IMR-90 (cell line): ENCODE results near the gene FARS2. TPM values are rescaled to one million over a fixed set of nuclear protein-coding genes. Genes with fewer than 3 reads are reported as not detected.

Experiments
- ATAC-seq: fragments of 200-7000 bp; cut with Tn5 transposase; 2 replicates; pipeline ENCODE4 v1.9.1; 2020; ENCODE audit warnings: low read depth, mild to moderate bottlenecking, moderate library complexity
- BruUV-seq: library from RNA; stranded (reverse); fragments of 400-500 nt; replicated peaks from 2 replicates; lab custom pipeline; 2021; lab: Mats Ljungman, UMichigan
- CTCF ChIA-PET: fragments of 300-600 bp; formaldehyde crosslinking; extraction: SDS; loops from one replicate; lab custom pipeline; 2021; ENCODE audit warnings: antibody characterized with exemption; lab: Yijun Ruan, JAX
- POLR2A ChIA-PET: fragments of 300-600 bp; sonication (Branson Sonifier 250); formaldehyde crosslinking; loops from one replicate; lab custom pipeline; 2022; ENCODE audit warnings: antibody characterized with exemption; ENCODE audit not compliant: unreplicated experiment; lab: Charles Lee
- DNase-seq: peaks from one replicate; pipeline ENCODE4 v3.0.0; 2013
- H2AFZ ChIP-seq: replicated peaks from 2 replicates; pipeline ENCODE3; 2013; ENCODE audit warnings: low read length, mild to moderate bottlenecking; ENCODE audit not compliant: poor library complexity
- H2AK5ac ChIP-seq: 2 replicates; pipeline ENCODE4 v1.6.1; 2013; ENCODE audit warnings: low read depth, low read length, inconsistent platforms
- H2AK9ac ChIP-seq: replicated peaks from 2 replicates; pipeline ENCODE3; 2013; ENCODE audit warnings: mild to moderate bottlenecking, low read depth, low read length, moderate library complexity; ENCODE audit not compliant: poor library complexity
- H2BK120ac ChIP-seq: 2 replicates; pipeline ENCODE4 v1.6.1; 2013; ENCODE audit warnings: low read depth, low read length, inconsistent platforms
- H2BK15ac ChIP-seq: 3 replicates; pipeline ENCODE4 v1.6.1; 2013; ENCODE audit warnings: low read depth, low read length, inconsistent platforms
- H2BK20ac ChIP-seq: 2 replicates; pipeline ENCODE4 v1.6.1; 2013; ENCODE audit warnings: low read depth, mild to moderate bottlenecking, inconsistent platforms, low read length, moderate library complexity
- H2BK5ac ChIP-seq: 2 replicates; pipeline ENCODE4 v1.6.1; 2013; ENCODE audit warnings: mild to moderate bottlenecking, low read depth, low read length, inconsistent platforms; ENCODE audit not compliant: poor library complexity, severe bottlenecking
- H3K14ac ChIP-seq: replicated peaks from 2 replicates; pipeline ENCODE4 v1.6.1; 2013; ENCODE audit warnings: low read depth, low read length, inconsistent platforms
- H3K18ac ChIP-seq: 2 replicates; pipeline ENCODE4 v1.6.1; 2013; ENCODE audit warnings: low read depth, low read length, control low read depth
- H3K23ac ChIP-seq: 2 replicates; pipeline ENCODE4 v1.6.1; 2013; ENCODE audit warnings: low read depth, low read length, inconsistent platforms
- H3K27ac ChIP-seq: 2 replicates; pipeline ENCODE4 v1.5.1; 2013; ENCODE audit warnings: mild to moderate bottlenecking, control low read depth, low read length; ENCODE audit not compliant: insufficient read depth
- H3K27me3 ChIP-seq: 2 replicates; pipeline ENCODE4 v1.6.1; 2013; ENCODE audit warnings: low read length; ENCODE audit not compliant: control insufficient read depth, insufficient read depth
- H3K36me3 ChIP-seq: 2 replicates; pipeline ENCODE4 v1.6.1; 2013; ENCODE audit warnings: low read length, mixed read lengths; ENCODE audit not compliant: control insufficient read depth, insufficient read depth
- H3K4ac ChIP-seq: 2 replicates; pipeline ENCODE4 v1.6.1; 2013; ENCODE audit warnings: low read depth, low read length, inconsistent platforms
- H3K4me1 ChIP-seq: 2 replicates; pipeline ENCODE4 v1.6.1; 2013; ENCODE audit warnings: low read length, mixed read lengths; ENCODE audit not compliant: control insufficient read depth, insufficient read depth
- H3K4me2 ChIP-seq: 2 replicates; pipeline ENCODE4 v1.6.1; 2013; ENCODE audit warnings: low read depth, mild to moderate bottlenecking, control low read depth, low read length, moderate library complexity
- H3K4me3 ChIP-seq: 2 replicates; pipeline ENCODE4 v1.5.1; 2013; ENCODE audit warnings: low read depth, mild to moderate bottlenecking, control low read depth, low read length, moderate library complexity; ENCODE audit not compliant: insufficient read depth
- H3K56ac ChIP-seq: 2 replicates; pipeline ENCODE4 v1.6.1; 2013; ENCODE audit warnings: low read length, inconsistent platforms; ENCODE audit not compliant: insufficient read depth; ENCODE audit errors: extremely low read depth
- H3K79me1 ChIP-seq, 2 experiments: 2 replicates each; pipeline ENCODE4 v1.6.1; 2013; ENCODE audit warnings: low read length in 2 of 2, inconsistent platforms in 1 of 2, low read depth in 1 of 2
- H3K9ac ChIP-seq: 2 replicates; pipeline ENCODE4 v1.6.1; 2013; ENCODE audit warnings: low read depth, low read length, control low read depth
- H3K9me1 ChIP-seq: 2 replicates; pipeline ENCODE4 v1.6.1; 2013; ENCODE audit warnings: low read length, inconsistent platforms; ENCODE audit not compliant: insufficient read depth
- H3K9me3 ChIP-seq: 2 replicates; pipeline ENCODE4 v1.6.1; 2013; ENCODE audit warnings: low read length; ENCODE audit not compliant: control insufficient read depth, insufficient read depth
- H4K20me1 ChIP-seq: 2 replicates; pipeline ENCODE4 v1.6.1; 2013; ENCODE audit warnings: low read length, inconsistent platforms; ENCODE audit not compliant: insufficient read depth
- H4K5ac ChIP-seq: 2 replicates; pipeline ENCODE4 v1.6.1; 2013; ENCODE audit warnings: mild to moderate bottlenecking, low read depth, low read length, control low read depth
- H4K8ac ChIP-seq, 2 experiments: 2 replicates each; pipeline ENCODE4 v1.6.1; 2013; ENCODE audit warnings: low read depth in 2 of 2, low read length in 2 of 2, control low read depth in 1 of 2, inconsistent platforms in 1 of 2
- H4K91ac ChIP-seq: 2 replicates; pipeline ENCODE4 v1.6.1; 2013; ENCODE audit warnings: low read depth, low read length, inconsistent platforms; ENCODE audit not compliant: insufficient read depth
- BHLHE40 ChIP-seq: fragments of 150-350 bp; IDR thresholded peaks from 2 replicates; pipeline ENCODE4 v1.6.1; 2016; ENCODE audit warnings: mild to moderate bottlenecking, low read depth, low read length
- CEBPB ChIP-seq: IDR thresholded peaks from 2 replicates; pipeline ENCODE4 v1.6.1; 2012; ENCODE audit warnings: low read depth, low read length, improper control_type of control experiment
- CHD1 ChIP-seq: IDR thresholded peaks from 2 replicates; pipeline ENCODE4 v1.6.1; 2012; ENCODE audit warnings: low read depth, low read length, improper control_type of control experiment
- CTCF ChIP-seq: conservative IDR thresholded peaks from 2 replicates; pipeline ENCODE4 v1.5.1; 2012; ENCODE audit warnings: mild to moderate bottlenecking, low read depth, low read length, improper control_type of control experiment
- ELK1 ChIP-seq: fragments of 150-350 bp; IDR thresholded peaks from 2 replicates; pipeline ENCODE4 v1.6.1; 2016; ENCODE audit warnings: low read depth, mild to moderate bottlenecking, low read length, moderate library complexity, borderline replicate concordance
- FOS ChIP-seq: fragments of 150-350 bp; IDR thresholded peaks from 2 replicates; pipeline ENCODE4 v1.6.1; 2016; ENCODE audit warnings: low read depth, low read length
- MAFK ChIP-seq: IDR thresholded peaks from 2 replicates; pipeline ENCODE4 v1.6.1; 2012; ENCODE audit warnings: low read depth, low read length, improper control_type of control experiment
- MAZ ChIP-seq: IDR thresholded peaks from 2 replicates; pipeline ENCODE4 v1.6.1; 2012; ENCODE audit warnings: low read depth, mild to moderate bottlenecking, low read length, improper control_type of control experiment, moderate library complexity, borderline replicate concordance
- MXI1 ChIP-seq: IDR thresholded peaks from 2 replicates; pipeline ENCODE4 v1.6.1; 2012; ENCODE audit warnings: low read depth, mild to moderate bottlenecking, low read length, moderate library complexity, borderline replicate concordance
- NFE2L2 ChIP-seq: fragments of 150-350 bp; IDR thresholded peaks from 2 replicates; pipeline ENCODE4 v1.6.1; 2016; ENCODE audit warnings: low read depth, mild to moderate bottlenecking, low read length
- POLR2A ChIP-seq: IDR thresholded peaks from 2 replicates; pipeline ENCODE4 v1.6.1; 2012; ENCODE audit warnings: mild to moderate bottlenecking, low read depth, low read length
- RAD21 ChIP-seq: IDR thresholded peaks from 2 replicates; pipeline ENCODE4 v1.6.1; 2012; ENCODE audit warnings: low read length, improper control_type of control experiment
- RCOR1 ChIP-seq: IDR thresholded peaks from 2 replicates; pipeline ENCODE4 v1.6.1; 2012; ENCODE audit warnings: mild to moderate bottlenecking, low read length, improper control_type of control experiment; ENCODE audit not compliant: insufficient replicate concordance
- RFX5 ChIP-seq: IDR thresholded peaks from 2 replicates; pipeline ENCODE4 v1.8.0; 2012; ENCODE audit warnings: low read depth, mild to moderate bottlenecking, low read length, moderate library complexity
- SMC3 ChIP-seq: fragments of 150-350 bp; IDR thresholded peaks from 2 replicates; pipeline ENCODE4 v1.6.1; 2016; ENCODE audit warnings: low read depth, mild to moderate bottlenecking, antibody characterized with exemption, low read length, moderate library complexity
- USF2 ChIP-seq: fragments of 150-350 bp; IDR thresholded peaks from 2 replicates; pipeline ENCODE4 v1.6.1; 2017; ENCODE audit warnings: mild to moderate bottlenecking, antibody characterized with exemption, low read length, low read depth
- WGBS, 2 experiments: methylation state at CpG; one replicate each; pipeline versions ENCODE4 v1.1.5 to v1.1.7; 2013; ENCODE audit warnings: missing lambda C conversion rate in 2 of 2; ENCODE audit not compliant: insufficient read length in 1 of 2; ENCODE audit errors: extremely low coverage in 2 of 2; 5-methylcytosine and 5-hydroxymethylcytosine counted together
- dilution Hi-C: fragments of 300-500 bp; cut with HindIII; formaldehyde crosslinking; loops from one replicate; pipeline ENCODE4 v1.14.3; 2018; ENCODE audit warnings: low sequenced_read_pairs; ENCODE audit not compliant: unreplicated experiment
- in situ Hi-C: fragments of 300-500 bp; cut with MboI; formaldehyde crosslinking; loops from 3 replicates; pipeline ENCODE4 v1.14.3; 2019; ENCODE audit warnings: low sequenced_read_pairs, inconsistent platforms, mixed read lengths
- intact Hi-C: fragments of 100-400 bp; cut with micrococcal nuclease; formaldehyde crosslinking; loops from 2 replicates; pipeline ENCODE4 v1.10.0; 2022
- polyA plus RNA-seq, 3 experiments: library from polyadenylated mRNA; depleted of rRNA; stranded (reverse); fragments of >200 nt; gene quantifications; 2 replicates each; pipeline ENCODE4 v1.2.3, GENCODE V29; 2012; ENCODE audit warnings: low replicate concordance in 1 of 3
- total RNA-seq: library from RNA; depleted of rRNA; stranded (reverse); fragments of >200 nt; gene quantifications from 2 replicates; pipeline ENCODE4 v1.2.3, GENCODE V29; 2012

Gene FARS2
- total and polyA plus RNA-seq, 2 of the 4 experiments (the other 2 are of a cell fraction) = 12.1 to 28.9 TPM

GRCh38 chr6:5753209-5753608, 491.9 kb downstream of the FARS2 start:
- DNase-seq (no peak), ATAC-seq (no peak)
- Histone ChIP-seq H3K18ac (peak overlapping the region; percentile 98), H3K27ac (no peak overlapping the region), H3K36me3 (no peaks in the 10 kb centered on the region), H3K4me2 (no peak overlapping the region), H3K56ac (no peak overlapping the region), H3K4me1 (peaks cover 10% of the 10 kb centered on the region), H4K20me1 (no peaks in the 10 kb centered on the region), H2BK15ac (no peak overlapping the region), H3K9me3 (peaks cover 3% of the 10 kb centered on the region; the same call in 1 of the 2 replicates), H3K4ac (no peak overlapping the region), H3K27me3 (no peaks in the 10 kb centered on the region), H2BK5ac (no peak overlapping the region), H3K79me1 (no peaks in the 10 kb centered on the region), H2AFZ (no peak overlapping the region), H4K91ac (no peak overlapping the region), H2BK20ac (no peak overlapping the region), H3K4me3 (no peak overlapping the region), H2AK5ac (no peak overlapping the region), H3K9me1 (no peaks in the 10 kb centered on the region), H3K23ac (no peak overlapping the region), H4K5ac (no peak overlapping the region), H2AK9ac (no peak overlapping the region), H3K9ac (no peak overlapping the region), H4K8ac (no peak overlapping the region; a peak in 1 of 4 replicates), H2BK120ac (no peak overlapping the region), H3K14ac (no peak overlapping the region)
- in situ Hi-C loops = no loop called here
- CTCF ChIA-PET = no interaction called here
- BruUV-seq = no TSS peak
- intact Hi-C loops = loop anchor here (10.0 kb wide), 1 partner anchor 792 kb away; no protein-coding TSS in a partner anchor
- POLR2A ChIA-PET = no interaction called here
- WGBS, 2 experiments = no CpG with 5 or more reads among the region's 4 CpGs
- TF ChIP-seq POLR2A (no peak), BHLHE40 (no peak), CHD1 (no peak), CTCF (no peak), ELK1 (no peak), USF2 (no peak), CEBPB (no peak), MXI1 (no peak), RFX5 (no peak), NFE2L2 (no peak), MAZ (no peak), RAD21 (no peak), SMC3 (no peak), MAFK (no peak), RCOR1 (no peak), FOS (no peak)
- dilution Hi-C loops = no loop called here
